ENCODE measurements around the gene CD80. TPM values are rescaled to one million over a fixed set of nuclear protein-coding genes. Genes with fewer than 3 reads are reported as not detected.
A peak's percentile ranks its signal among the peaks of the same experiment; 100 is the strongest.

CD80 gene
- total RNA-seq, 1 experiment from 2014 or later = not detected

- ATAC-seq (no peak), DNase-seq (ENCODE audit: low read depth, low spot score) (no peak)
- Histone ChIP-seq H4K20me1 (ENCODE audit: insufficient read depth) (no peaks in the 10 kb centered on the region), H3K79me2 (ENCODE audit: insufficient read depth, low read length) (no peaks in the 10 kb centered on the region), H3K27me3 (ENCODE audit: insufficient read depth, low read length) (no peaks in the 10 kb centered on the region), H3K27ac (ENCODE audit: low read depth, low read length) (no peak within 1 kb of the TSS), H3K4me2 (ENCODE audit: low read length) (peak within 1 kb of the TSS; percentile 33), H3K9me2 (ENCODE audit: insufficient read depth) (no peaks in the 10 kb centered on the region), H3K4me1 (ENCODE audit: control insufficient read depth in 1 of 2, insufficient read depth in 2 of 2, low read length in 2 of 2) (peaks cover 0 to 18% of the 10 kb centered on the region in 2 experiments; a peak in 2 of 4 replicates), H2AFZ (ENCODE audit: low read depth, low read length, poor library complexity, severe bottlenecking) (peak within 1 kb of the TSS; percentile 87), H3K4me3 (replicated peaks in 1 of 2; ENCODE audit: low read depth in 1 of 2, low read length in 2 of 2) (no peak within 1 kb of the TSS), H3K9me3 (ENCODE audit: control insufficient read depth in 1 of 2, insufficient read depth in 1 of 2, low read depth in 1 of 2, low read length in 2 of 2) (no peaks in the 10 kb centered on the region), H3K9ac (ENCODE audit: low read length) (no peak within 1 kb of the TSS), H3K36me3 (ENCODE audit: control insufficient read depth in 1 of 2, insufficient read depth in 2 of 2, low read length in 2 of 2) (no peaks in the 10 kb centered on the region)
- TF ChIP-seq ZNF274 (IDR thresholded peaks at IDR 0.05; ENCODE audit: low read depth, low read length) = no peak
- BruUV-seq (replicated peaks) = no TSS peak
- POLR2A ChIA-PET = no interaction called here
- CTCF ChIA-PET = no interaction called here
- intact Hi-C loops (cut with micrococcal nuclease) = no loop called here
- RAD21 ChIA-PET (ENCODE audit: low non-redundant PET in 1 of 2, low total read pairs in 2 of 2, uncharacterized antibody in 2 of 2, unreplicated experiment in 2 of 2) = no interaction called here
Measured at GRCh38 chr3:119597548-119598288, 38.3 kb upstream of the CD80 start, which contains the start of gene PLA1A. Gene PLA1A (plus strand): TSS chr3:119597885. CDS start chr3:119597914, 29 bp downstream.

GRCh38 chr3:119596398-119596797 lies 37.0 kb upstream of the CD80 start:
- no TSS peak for BruUV-seq (replicated peaks)
- Histone ChIP-seq H3K36me3 (ENCODE audit: control insufficient read depth in 1 of 2, insufficient read depth in 2 of 2, low read length in 2 of 2) (no peaks in the 10 kb centered on the region), H3K9me2 (ENCODE audit: insufficient read depth) (no peaks in the 10 kb centered on the region), H3K27me3 (ENCODE audit: insufficient read depth, low read length) (no peaks in the 10 kb centered on the region), H3K9me3 (ENCODE audit: control insufficient read depth in 1 of 2, insufficient read depth in 1 of 2, low read depth in 1 of 2, low read length in 2 of 2) (no peaks in the 10 kb centered on the region), H3K79me2 (ENCODE audit: insufficient read depth, low read length) (no peaks in the 10 kb centered on the region), H3K4me2 (ENCODE audit: low read length) (no peak overlapping the region), H3K4me1 (ENCODE audit: control insufficient read depth in 1 of 2, insufficient read depth in 2 of 2, low read length in 2 of 2) (peaks cover 0 to 18% of the 10 kb centered on the region in 2 experiments; a peak in 2 of 4 replicates), H3K9ac (ENCODE audit: low read length) (no peak overlapping the region), H2AFZ (ENCODE audit: low read depth, low read length, poor library complexity, severe bottlenecking) (no peak overlapping the region), H3K4me3 (replicated peaks in 1 of 2; ENCODE audit: low read depth in 1 of 2, low read length in 2 of 2) (no peak overlapping the region), H4K20me1 (ENCODE audit: insufficient read depth) (no peaks in the 10 kb centered on the region), H3K27ac (ENCODE audit: low read depth, low read length) (no peak overlapping the region)
- no peak for DNase-seq (ENCODE audit: low read depth, low spot score)
- no peak for ATAC-seq
- intact Hi-C loops (cut with micrococcal nuclease) = no loop called here
- CTCF ChIA-PET = no interaction called here
- POLR2A ChIA-PET = no interaction called here
- TF ChIP-seq SP1 (IDR thresholded peaks at IDR 0.05; ENCODE audit: low read depth) (no peak), ZBTB33 (IDR thresholded peaks at IDR 0.05; ENCODE audit: extremely low read depth, insufficient replicate concordance, low read length) (no peak), MAX (IDR thresholded peaks at IDR 0.05) (no peak), SRF (IDR thresholded peaks at IDR 0.05; ENCODE audit: low read depth) (no peak), ELF1 (IDR thresholded peaks at IDR 0.05; ENCODE audit: borderline replicate concordance, low read depth) (no peak), EGR1 (IDR thresholded peaks at IDR 0.05; ENCODE audit: low read depth) (no peak), TCF7L2 (IDR thresholded peaks at IDR 0.05; ENCODE audit: borderline replicate concordance, extremely low read depth, insufficient read depth, insufficient read length) (no peak)
- RAD21 ChIA-PET (ENCODE audit: low non-redundant PET in 1 of 2, low total read pairs in 2 of 2, uncharacterized antibody in 2 of 2, unreplicated experiment in 2 of 2) = no interaction called here
